OCI-LY7 (cell line): Measurements from ENCODE around the gene PRRT4. TPM values are rescaled to one million over a fixed set of nuclear protein-coding genes. Genes with fewer than 3 reads are reported as not detected.

ENCODE experiments used
- BruUV-seq: library from RNA; stranded (reverse); fragments of 400-500 nt; replicated peaks from 2 replicates; lab custom pipeline; 2021; lab: Mats Ljungman, UMichigan
- CTCF ChIA-PET: fragments of 300-600 bp; sonication (Branson Sonifier 250); formaldehyde crosslinking; loops from one replicate; lab custom pipeline; 2022; ENCODE audit warnings: antibody characterized with exemption; ENCODE audit not compliant: unreplicated experiment; lab: Charles Lee
- POLR2A ChIA-PET: fragments of 300-600 bp; sonication (Branson Sonifier 250); formaldehyde crosslinking; loops from one replicate; lab custom pipeline; 2022; ENCODE audit warnings: antibody characterized with exemption; lab: Charles Lee
- DNase-seq: peaks from one replicate; pipeline ENCODE4 v3.0.0-alpha.2; 2015; ENCODE audit warnings: low spot score
- H2AFZ ChIP-seq: fragments of 200-600 bp; sonication (generic), shearing (Covaris generic); 2 replicates; pipeline ENCODE4 v1.6.1; 2014; ENCODE audit warnings: mild to moderate bottlenecking, antibody characterized with exemption, low read length, moderate library complexity
- H3K27ac ChIP-seq: fragments of 200-600 bp; sonication (generic); 2 replicates; pipeline ENCODE4 v1.5.1; 2014; ENCODE audit warnings: mixed run types, low read depth, mild to moderate bottlenecking, moderate library complexity, low read length, inconsistent platforms; ENCODE audit not compliant: poor library complexity, severe bottlenecking
- H3K36me3 ChIP-seq: fragments of 200-600 bp; sonication (generic); 2 replicates; pipeline ENCODE4 v1.6.1; 2014; ENCODE audit warnings: mild to moderate bottlenecking, antibody characterized with exemption, low read length, moderate library complexity, mixed read lengths; ENCODE audit not compliant: insufficient read depth
- H3K4me1 ChIP-seq: fragments of 200-600 bp; sonication (generic); 2 replicates; pipeline ENCODE4 v1.5.1; 2014; ENCODE audit warnings: mild to moderate bottlenecking, low read length; ENCODE audit not compliant: insufficient read depth, poor library complexity, severe bottlenecking
- H3K4me2 ChIP-seq: fragments of 200-600 bp; sonication (generic); 2 replicates; pipeline ENCODE4 v1.6.1; 2014; ENCODE audit warnings: mild to moderate bottlenecking, low read length
- H3K4me3 ChIP-seq: fragments of 200-600 bp; sonication (generic); 2 replicates; pipeline ENCODE4 v1.5.1; 2014; ENCODE audit warnings: mild to moderate bottlenecking, low read depth, low read length; ENCODE audit not compliant: poor library complexity, severe bottlenecking
- H3K79me2 ChIP-seq: fragments of 200-600 bp; sonication (generic); 2 replicates; pipeline ENCODE4 v1.6.1; 2016; ENCODE audit warnings: low read depth, mild to moderate bottlenecking, low read length, moderate library complexity, mixed read lengths; ENCODE audit not compliant: insufficient read depth
- H3K9me2 ChIP-seq: fragments of 200-600 bp; sonication (generic); 2 replicates; pipeline ENCODE4 v1.6.1; 2016; ENCODE audit warnings: mild to moderate bottlenecking, low read length, mixed read lengths; ENCODE audit not compliant: insufficient read depth
- H3K9me3 ChIP-seq: fragments of 200-600 bp; sonication (generic); 2 replicates; pipeline ENCODE4 v1.6.1; 2014; ENCODE audit warnings: mild to moderate bottlenecking, mixed run types, low read length, mixed read lengths
- H4K20me1 ChIP-seq: fragments of 200-600 bp; sonication (generic); 2 replicates; pipeline ENCODE4 v1.6.1; 2014; ENCODE audit warnings: mild to moderate bottlenecking, antibody characterized with exemption, low read length, moderate library complexity, mixed read lengths; ENCODE audit not compliant: insufficient read depth
- CTCF ChIP-seq: fragments of 200-600 bp; sonication (generic); conservative IDR thresholded peaks from 2 replicates; pipeline ENCODE4 v1.5.1; 2014; ENCODE audit warnings: mild to moderate bottlenecking, antibody characterized with exemption, low read length, moderate library complexity, mixed read lengths
- EZH2phosphoT487 ChIP-seq: fragments of 200-600 bp; sonication (generic); IDR thresholded peaks from 2 replicates; pipeline ENCODE4 v1.6.1; 2018; ENCODE audit warnings: low read depth, borderline replicate concordance, mild to moderate bottlenecking, mixed run types, antibody characterized with exemption, low read length, moderate library complexity, mixed read lengths
- intact Hi-C: fragments of 100-400 bp; cut with micrococcal nuclease; formaldehyde crosslinking; loops from one replicate; pipeline ENCODE4 v1.10.0; 2022; ENCODE audit not compliant: unreplicated experiment
- total RNA-seq, 2 experiments: library from RNA; depleted of rRNA in 1 of 2; stranded (reverse); fragments of >200 nt in 1 of 2; shearing (Covaris generic) in 1 of 2; gene quantifications; 2 replicates each; pipeline ENCODE4 v1.2.3, GENCODE V29; 2014 to 2022

The PRRT4 gene
- total RNA-seq, 2 experiments from 2014 or later = not detected

- Histone ChIP-seq H3K36me3 (peaks cover 20% of the 10 kb centered on the region; the same call in 1 of the 2 replicates), H3K79me2 (peaks cover 38% of the 10 kb centered on the region), H3K4me1 (peaks cover 19% of the 10 kb centered on the region), H3K27ac (no peak overlapping the region), H2AFZ (peak overlapping the region; percentile 95), H3K9me2 (no peaks in the 10 kb centered on the region), H3K4me2 (peak overlapping the region; percentile 95), H4K20me1 (peaks cover 9% of the 10 kb centered on the region; the same call in 1 of the 2 replicates), H3K9me3 (no peaks in the 10 kb centered on the region), H3K4me3 (no peak overlapping the region)
- TF ChIP-seq EZH2phosphoT487 (no peak), CTCF (no peak)
- intact Hi-C loops = loop anchor here (10.0 kb wide), 1 partner anchor 1710 kb away; the partner anchor contains the start of gene ZC3HC1
- ChIA-PET POLR2A (interaction anchor here (0.6 to 1.6 kb wide), 8 partner anchors 10 to 632 kb away, joined by 3 to 7 read pairs (median 4); no protein-coding TSS in a partner anchor), CTCF (interaction anchor here (1.0 to 1.1 kb wide), 2 partner anchors 38 to 43 kb away, joined by 4 to 8 read pairs; no protein-coding TSS in a partner anchor)
- BruUV-seq = no TSS peak
- DNase-seq = no peak
Measured at GRCh38 chr7:128344431-128344774, 17.1 kb downstream of the PRRT4 start.

- POLR2A ChIA-PET = interaction anchor here (0.6 to 1.6 kb wide), 9 partner anchors 9 to 1437 kb away, joined by 3 to 7 read pairs (median 4); no protein-coding TSS in a partner anchor
- peak; percentile 96 for DNase-seq
- Histone ChIP-seq H3K4me2 (peak within 1 kb of the TSS; percentile 95), H3K9me3 (no peaks in the 10 kb centered on the region), H4K20me1 (peaks cover 9% of the 10 kb centered on the region; the same call in 1 of the 2 replicates), H3K4me1 (peaks cover 19% of the 10 kb centered on the region), H3K4me3 (peak within 1 kb of the TSS; percentile 87), H3K9me2 (no peaks in the 10 kb centered on the region), H2AFZ (peak within 1 kb of the TSS; percentile 95), H3K36me3 (peaks cover 26% of the 10 kb centered on the region), H3K27ac (peak within 1 kb of the TSS; percentile 72), H3K79me2 (peaks cover 38% of the 10 kb centered on the region)
- CTCF ChIA-PET = interaction anchor here (1.0 to 1.1 kb wide), 2 partner anchors 38 to 44 kb away, joined by 4 to 8 read pairs; no protein-coding TSS in a partner anchor
- intact Hi-C loops = loop anchor here (1.0 to 10.0 kb wide), 2 partner anchors 66 to 1711 kb away; partner anchors contain the start of genes IMPDH1 and ZC3HC1
- BruUV-seq = no TSS peak
- TF ChIP-seq EZH2phosphoT487 (no peak), CTCF (no peak)
Measured at GRCh38 chr7:128343554-128344430, 17.7 kb downstream of the PRRT4 start, which contains the start of gene RBM28. RBM28 (minus strand) TSS chr7:128343908; CDS start chr7:128343793, 115 bp downstream.
